Left ventricle myocardium inferior (tissue), 1 donor: ENCODE measurements around the gene SLC49A3. TPM values are rescaled to one million over a fixed set of nuclear protein-coding genes. Genes with fewer than 3 reads are reported as not detected.
"Not testable (repeated sequence)": the region's sequence is repeated elsewhere in the genome, so short reads cannot be mapped to it uniquely, and the experiment has no call there.

Experiments used
- DNase-seq: peaks from one replicate; pipeline ENCODE4 v3.0.0-alpha.2; 2020
- H3K27ac ChIP-seq: fragments of 200-600 bp; replicated peaks from 2 replicates; pipeline ENCODE4 v1.8.0; 2021
- H3K27me3 ChIP-seq: fragments of 200-600 bp; 2 replicates; pipeline ENCODE4 v1.8.0; 2021; ENCODE audit warnings: low read depth
- H3K36me3 ChIP-seq: fragments of 200-600 bp; 2 replicates; pipeline ENCODE4 v1.8.0; 2021
- H3K4me1 ChIP-seq: fragments of 200-600 bp; 2 replicates; pipeline ENCODE4 v1.8.0; 2021
- H3K4me3 ChIP-seq: fragments of 200-600 bp; 2 replicates; pipeline ENCODE4 v1.8.0; 2021; ENCODE audit warnings: mild to moderate bottlenecking, moderate library complexity
- H3K9me3 ChIP-seq: fragments of 200-600 bp; replicated peaks from 2 replicates; pipeline ENCODE4 v1.8.0; 2021
- CTCF ChIP-seq: fragments of 200-600 bp; IDR thresholded peaks from 2 replicates; pipeline ENCODE4 v1.8.0; 2021; ENCODE audit warnings: antibody characterized with exemption, mild to moderate bottlenecking, borderline replicate concordance
- intact Hi-C: fragments of 100-400 bp; cut with micrococcal nuclease; formaldehyde crosslinking; loops from one replicate; pipeline ENCODE4 v1.11.0; 2022
- long read RNA-seq: library from polyadenylated mRNA; unstranded; transcript quantifications from one replicate; pipeline ENCODE4 v2.0.0, GENCODE V29; 2021
- total RNA-seq: library from RNA; stranded (reverse); fragmentation: NEBNext Ultra II Directional; extraction: Animal tissue kit (Norgen Biotek cat#: 25700); gene quantifications from one replicate; pipeline ENCODE4 v1.2.1, GENCODE V29; 2021
- donor health status: DM: no; HTN: yes; CAD: no; lungs with severe emphysema.

The SLC49A3 gene
- 12.0 TPM for total RNA-seq
- long read RNA-seq, partial matches to known transcripts: 1 of 21 reads
- long read RNA-seq, other reads (novel, unspliced or antisense): 20 of 21 reads

DNA sequence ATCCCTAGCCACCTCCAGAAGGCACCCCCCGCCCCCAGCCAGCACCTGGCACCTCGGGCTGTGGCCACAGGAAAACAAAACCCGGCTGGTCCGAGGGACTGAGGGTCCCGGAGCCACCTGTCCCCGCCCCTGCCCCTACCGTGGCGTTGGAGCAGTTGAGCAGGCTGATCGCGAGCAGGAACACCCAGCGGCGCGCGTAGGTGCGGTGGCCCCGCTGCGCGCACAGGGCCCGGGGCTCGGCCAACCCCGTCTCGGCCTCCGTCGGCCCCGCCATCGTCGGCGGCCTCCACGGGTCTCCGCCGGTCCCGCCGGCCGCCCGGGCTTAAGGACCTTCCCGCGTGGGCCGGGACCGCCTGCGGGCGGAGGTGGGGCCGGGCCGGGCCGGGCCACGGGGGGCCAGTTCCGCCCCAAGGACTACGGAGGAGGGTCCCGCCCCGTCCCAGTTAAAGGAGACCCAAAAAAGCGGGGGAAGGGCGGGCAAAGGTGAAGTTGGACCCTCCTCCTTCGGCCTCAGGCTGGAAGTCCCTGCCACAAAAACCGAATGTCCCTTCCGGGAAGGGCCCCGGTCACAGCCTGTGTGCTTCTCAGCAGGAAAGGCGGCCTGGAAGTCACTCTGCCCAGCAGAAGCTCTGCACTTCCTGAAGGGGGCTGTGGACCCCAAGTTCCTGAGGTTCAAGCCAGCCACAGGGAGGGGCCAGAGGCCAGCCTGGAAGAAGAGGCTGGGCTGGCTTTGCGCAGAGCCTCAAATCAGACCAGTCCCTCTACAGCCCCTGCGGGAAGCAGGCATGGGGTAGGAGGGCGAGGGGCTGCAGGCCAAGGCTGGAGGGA, at the start of gene SLC49A3:
Gene SLC49A3 (minus strand): TSS at position 298 of the 828 bp plus-strand sequence. CDS start 24 bp downstream, at position 274.
- DNase-seq: peak; percentile 52
- no peak for TF ChIP-seq CTCF
- Histone ChIP-seq H3K4me3 (peak within 1 kb of the TSS; percentile 74), H3K4me1 (peaks cover 42% of the 10 kb centered on the region), H3K27me3 (peaks cover 13% of the 10 kb centered on the region), H3K9me3 (no peaks in the 10 kb centered on the region), H3K27ac (peak within 1 kb of the TSS; percentile 87), H3K36me3 (no peaks in the 10 kb centered on the region)
- intact Hi-C loops: no loop called here

DNA sequence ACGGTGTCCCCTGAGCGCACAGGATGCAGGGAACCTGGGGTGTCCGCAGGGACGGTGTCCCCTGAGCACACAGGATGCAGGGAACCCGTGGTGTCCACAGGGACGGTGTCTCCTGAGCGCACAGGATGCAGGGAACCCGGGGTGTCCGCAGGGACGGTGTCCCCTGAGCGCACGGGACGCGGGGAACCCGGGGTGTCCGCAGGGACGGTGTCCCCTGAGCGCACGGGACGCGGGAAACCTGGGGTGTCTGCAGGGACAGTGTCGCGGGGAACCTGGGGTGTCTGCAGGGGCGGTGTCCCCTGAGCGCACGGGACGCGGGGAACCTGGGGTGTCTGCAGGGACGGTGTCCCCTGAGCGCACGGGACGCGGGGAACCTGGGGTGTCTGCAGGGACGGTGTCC, 47.6 kb upstream of the SLC49A3 start:
- DNase-seq, H3K27ac ChIP-seq, H3K27me3 ChIP-seq, H3K4me3 ChIP-seq, intact Hi-C loops, H3K4me1 ChIP-seq, H3K9me3 ChIP-seq: not testable (repeated sequence)
- H3K36me3 ChIP-seq: peaks cover 85% of the 10 kb centered on the region

DNA sequence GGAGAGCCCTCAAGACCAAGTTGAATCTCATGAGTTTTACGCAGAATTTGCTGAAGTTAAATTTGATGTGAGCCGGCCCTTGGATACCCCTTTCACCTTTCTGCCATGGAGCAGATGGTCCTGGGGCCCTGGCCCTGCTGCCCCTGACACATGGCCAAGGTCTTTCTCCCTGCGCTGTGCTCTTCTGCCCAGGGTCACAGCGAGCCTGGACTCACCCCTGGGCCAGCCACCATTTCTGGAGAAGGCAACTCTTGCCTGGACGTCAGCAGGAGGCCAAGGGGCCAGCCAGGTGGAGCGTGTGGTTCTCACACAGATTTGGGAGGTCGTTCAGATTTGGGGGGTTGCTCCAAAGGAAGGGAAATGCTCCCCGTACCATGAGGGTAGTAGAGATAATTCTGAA, 46.6 kb upstream of the SLC49A3 start:
- intact Hi-C loops: no loop called here
- no peak for TF ChIP-seq CTCF
- no peak overlapping the region for H3K27ac ChIP-seq
- no peaks in the 10 kb centered on the region for H3K4me1 ChIP-seq
- H3K36me3 ChIP-seq: peaks cover 85% of the 10 kb centered on the region
- H3K4me3 ChIP-seq: no peak overlapping the region
- no peak for DNase-seq
- no peaks in the 10 kb centered on the region for H3K9me3 ChIP-seq
- no peaks in the 10 kb centered on the region for H3K27me3 ChIP-seq

DNA sequence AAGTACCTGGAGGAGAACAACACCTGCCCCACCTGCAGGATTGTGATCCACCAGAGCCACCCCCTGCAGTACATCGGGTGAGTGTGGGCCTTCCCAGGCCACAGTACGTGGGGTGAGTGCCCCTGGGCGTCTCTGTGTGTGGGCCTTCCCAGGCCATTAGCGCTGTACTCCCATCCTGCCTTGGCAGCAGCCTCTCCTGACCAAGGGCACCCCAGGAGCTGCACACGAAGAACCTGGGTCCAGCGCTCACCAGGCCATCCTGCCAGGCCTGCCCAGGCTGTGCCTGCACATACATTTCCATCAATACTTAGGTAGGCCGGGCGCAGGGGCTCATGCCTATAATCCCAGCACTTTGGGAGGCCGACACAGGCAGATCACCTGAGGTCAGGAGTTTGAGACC, 46.0 kb upstream of the SLC49A3 start:
- no peak for TF ChIP-seq CTCF
- intact Hi-C loops: no loop called here
- Histone ChIP-seq H3K27me3 (no peaks in the 10 kb centered on the region), H3K9me3 (no peaks in the 10 kb centered on the region), H3K36me3 (peaks cover 81% of the 10 kb centered on the region), H3K4me1 (no peaks in the 10 kb centered on the region), H3K4me3 (no peak overlapping the region), H3K27ac (no peak overlapping the region)
- no peak for DNase-seq

DNA sequence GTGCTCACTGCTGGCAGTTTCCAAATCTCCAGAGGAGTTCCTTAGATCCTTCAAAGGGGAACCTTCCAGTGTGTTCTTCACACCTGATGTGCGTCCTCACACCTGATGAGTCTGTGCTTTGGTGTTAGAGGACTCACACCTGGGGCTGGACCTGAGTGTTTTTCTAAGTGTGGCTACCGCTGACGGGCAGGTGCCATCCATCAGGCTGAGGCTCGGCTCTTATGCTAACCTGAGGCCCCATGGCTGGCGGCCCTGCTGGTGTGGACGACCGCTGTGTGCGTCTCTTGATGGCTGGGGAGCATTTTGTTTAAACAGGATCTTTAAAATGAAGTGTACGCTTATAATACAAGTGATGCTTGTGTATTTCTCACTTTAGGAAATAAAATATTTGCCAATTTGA, 45.1 kb upstream of the SLC49A3 start:
- Histone ChIP-seq H3K4me3 (no peak overlapping the region), H3K4me1 (no peaks in the 10 kb centered on the region), H3K9me3 (no peaks in the 10 kb centered on the region), H3K27ac (no peak overlapping the region), H3K27me3 (no peaks in the 10 kb centered on the region), H3K36me3 (peaks cover 73% of the 10 kb centered on the region)
- no peak for DNase-seq
- TF ChIP-seq CTCF: no peak
- intact Hi-C loops: no loop called here

DNA sequence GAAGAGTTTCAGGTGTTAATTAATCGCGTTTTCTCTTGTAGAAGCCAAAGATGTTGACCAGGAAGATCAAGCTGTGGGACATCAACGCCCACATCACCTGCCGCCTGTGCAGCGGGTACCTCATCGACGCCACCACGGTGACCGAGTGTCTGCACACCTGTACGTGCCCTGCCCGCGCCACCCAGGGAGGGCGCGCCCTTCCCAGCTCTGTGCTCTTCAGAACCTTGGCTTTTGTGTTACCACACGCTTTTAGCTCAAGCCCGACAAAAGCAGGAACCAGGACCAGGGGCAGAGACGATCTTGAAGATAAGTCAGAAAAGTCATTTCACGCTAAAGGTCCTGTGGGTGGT, 44.7 kb upstream of the SLC49A3 start:
- Histone ChIP-seq H3K4me1 (no peaks in the 10 kb centered on the region), H3K27ac (no peak overlapping the region), H3K9me3 (no peaks in the 10 kb centered on the region), H3K4me3 (no peak overlapping the region), H3K27me3 (no peaks in the 10 kb centered on the region), H3K36me3 (peaks cover 68% of the 10 kb centered on the region)
- intact Hi-C loops: no loop called here
- DNase-seq: no peak
- TF ChIP-seq CTCF: no peak
